Measurements from ENCODE around the gene MAML3. TPM values are rescaled to one million over a fixed set of nuclear protein-coding genes. Genes with fewer than 3 reads are reported as not detected.

The MAML3 gene
- total RNA-seq, 5 donors from 2014 or later (not counting 1 experiment from before 2014, with no cell fraction given) = 2.0 to 3.4 (median 2.7) TPM

- H3K4me1 Mint-ChIP-seq = no peaks in the 10 kb centered on the region
- Histone ChIP-seq H3K36me3 (ENCODE audit: control insufficient read depth in 2 of 2, extremely low read depth in 1 of 2, insufficient read depth in 1 of 2, low read length in 1 of 2) (peaks cover 2 to 3% of the 10 kb centered on the region in 2 donors), H3K4me1 (ENCODE audit: control insufficient read depth in 1 of 2, extremely low read depth in 1 of 2, insufficient read depth in 2 of 2, low read length in 2 of 2) (no peaks in the 10 kb centered on the region), H3K9me3 (no peaks in the 10 kb centered on the region), H3K4me3 (ENCODE audit: control insufficient read depth in 1 of 2, extremely low read depth in 1 of 2, low read length in 1 of 2) (no peak overlapping the region), H3K27me3 (replicated peaks in 1 of 2; ENCODE audit: control insufficient read depth in 2 of 2, extremely low read depth in 1 of 2, insufficient read depth in 2 of 2, low read length in 1 of 2) (no peaks in the 10 kb centered on the region), H3K27ac (ENCODE audit: low read length) (no peak overlapping the region)
- POLR2A ChIA-PET = no interaction called here
- H3K36me3 Mint-ChIP-seq = peaks cover 13% of the 10 kb centered on the region
- H3K27me3 Mint-ChIP-seq = no peaks in the 10 kb centered on the region
- DNase-seq (no peak), ATAC-seq (replicated peaks in 1 of 4) (no peak)
- no CpG with 5 or more reads among the region's 6 CpGs for WGBS (ENCODE audit: insufficient coverage)
- H3K27ac Mint-ChIP-seq = no peak overlapping the region
- CTCF ChIA-PET = no interaction called here
- no peak overlapping the region for H3K4me3 Mint-ChIP-seq
- no peaks in the 10 kb centered on the region for H3K9me3 Mint-ChIP-seq
These were observed 433.2 kb downstream of the MAML3 start for GRCh38 chr4:139720806-139721205.

DNA sequence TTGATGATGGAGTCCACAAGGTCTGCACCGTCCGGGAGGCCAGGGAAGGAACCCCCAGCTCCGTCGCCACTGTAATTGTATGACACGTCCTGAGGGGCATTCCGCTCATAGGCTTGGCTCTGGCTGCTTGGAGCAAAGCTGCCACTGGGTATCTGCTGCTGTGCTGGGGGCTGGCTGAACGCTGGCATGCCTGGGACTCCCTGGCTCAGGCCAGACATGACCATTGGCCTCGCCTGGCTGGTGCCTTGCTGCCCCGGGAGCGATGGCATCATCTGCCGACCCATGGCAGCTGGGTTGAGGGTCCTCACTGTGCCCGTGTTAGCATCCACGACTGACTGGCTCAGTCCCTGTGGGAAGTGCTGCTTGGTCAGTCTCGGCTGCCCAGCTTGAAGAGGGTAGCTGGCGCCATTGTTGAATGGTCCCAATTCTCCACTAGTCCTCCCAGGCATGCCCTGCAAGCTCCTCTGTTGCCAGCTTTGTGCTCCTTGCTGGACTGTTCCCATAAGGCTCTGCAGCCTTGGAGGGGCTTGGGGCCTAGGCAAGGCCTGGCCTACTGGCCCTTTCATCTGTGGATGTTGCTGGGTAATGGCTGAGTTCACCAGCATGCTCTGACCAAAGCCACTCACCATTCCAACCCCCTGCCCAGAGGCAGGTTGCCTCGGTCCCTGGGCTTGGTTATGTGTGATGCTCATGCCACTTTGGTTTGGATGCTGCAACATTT, 434.4 kb downstream of the MAML3 start:
- H3K9me3 Mint-ChIP-seq = no peaks in the 10 kb centered on the region
- H3K36me3 ChIP-seq (ENCODE audit: control insufficient read depth in 2 of 2, extremely low read depth in 1 of 2, insufficient read depth in 1 of 2, low read length in 1 of 2) = peaks cover 2 to 3% of the 10 kb centered on the region in 2 donors
- ChIA-PET POLR2A (no interaction called here), CTCF (no interaction called here)
- no peak overlapping the region for H3K27ac Mint-ChIP-seq
- H3K4me1 Mint-ChIP-seq = no peaks in the 10 kb centered on the region
- ATAC-seq (replicated peaks in 1 of 4) (no peak), DNase-seq (no peak)
- H3K9me3 ChIP-seq = no peaks in the 10 kb centered on the region
- H3K27me3 Mint-ChIP-seq = no peaks in the 10 kb centered on the region
- no peaks in the 10 kb centered on the region for H3K4me1 ChIP-seq (ENCODE audit: control insufficient read depth in 1 of 2, extremely low read depth in 1 of 2, insufficient read depth in 2 of 2, low read length in 2 of 2)
- H3K4me3 Mint-ChIP-seq = no peak overlapping the region
- WGBS (ENCODE audit: insufficient coverage) = 93% methylated on average over 16 of the region's 16 CpGs
- no peak overlapping the region for H3K4me3 ChIP-seq (ENCODE audit: control insufficient read depth in 1 of 2, extremely low read depth in 1 of 2, low read length in 1 of 2)
- peaks cover 10% of the 10 kb centered on the region for H3K36me3 Mint-ChIP-seq
- no peaks in the 10 kb centered on the region for H3K27me3 ChIP-seq (replicated peaks in 1 of 2; ENCODE audit: control insufficient read depth in 2 of 2, extremely low read depth in 1 of 2, insufficient read depth in 2 of 2, low read length in 1 of 2)
- no peak overlapping the region for H3K27ac ChIP-seq (ENCODE audit: low read length)

DNA sequence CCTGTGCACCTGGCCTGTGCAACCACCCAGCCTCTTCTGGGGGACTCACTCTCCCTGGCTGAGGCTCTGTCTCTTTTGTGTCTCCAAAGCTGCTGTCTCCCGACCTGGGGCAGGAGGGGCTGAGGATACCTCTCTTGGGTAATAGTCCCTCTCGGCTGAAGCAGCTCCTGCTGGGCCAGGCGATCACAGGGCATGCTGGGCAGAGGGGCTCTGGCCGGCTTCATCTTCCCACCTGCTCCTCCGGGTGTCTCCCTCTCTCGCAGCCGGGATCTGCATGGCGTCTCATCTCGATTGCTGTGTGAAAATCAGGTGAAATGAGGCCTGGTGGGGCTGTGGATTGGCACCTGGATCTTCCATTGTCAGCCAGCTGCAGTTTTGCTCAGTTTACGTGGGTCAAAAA, 435.2 kb downstream of the MAML3 start:
- Mint-ChIP-seq H3K36me3 (peaks cover 10% of the 10 kb centered on the region), H3K27ac (no peak overlapping the region), H3K4me1 (no peaks in the 10 kb centered on the region), H3K9me3 (no peaks in the 10 kb centered on the region), H3K27me3 (no peaks in the 10 kb centered on the region), H3K4me3 (no peak overlapping the region)
- Histone ChIP-seq H3K27ac (ENCODE audit: low read length) (no peak overlapping the region), H3K9me3 (no peaks in the 10 kb centered on the region), H3K4me3 (ENCODE audit: control insufficient read depth in 1 of 2, extremely low read depth in 1 of 2, low read length in 1 of 2) (no peak overlapping the region), H3K27me3 (replicated peaks in 1 of 2; ENCODE audit: control insufficient read depth in 2 of 2, extremely low read depth in 1 of 2, insufficient read depth in 2 of 2, low read length in 1 of 2) (no peaks in the 10 kb centered on the region), H3K4me1 (ENCODE audit: control insufficient read depth in 1 of 2, extremely low read depth in 1 of 2, insufficient read depth in 2 of 2, low read length in 2 of 2) (no peaks in the 10 kb centered on the region), H3K36me3 (ENCODE audit: control insufficient read depth in 2 of 2, extremely low read depth in 1 of 2, insufficient read depth in 1 of 2, low read length in 1 of 2) (peaks cover 2 to 3% of the 10 kb centered on the region in 2 donors)
- ATAC-seq (replicated peaks in 1 of 4) (no peak), DNase-seq (no peak)
- 80% methylated on average over 9 of the region's 10 CpGs for WGBS (ENCODE audit: insufficient coverage)
- ChIA-PET CTCF (no interaction called here), POLR2A (no interaction called here)

GRCh38 chr4:139718358-139718757, 435.6 kb downstream of the MAML3 start:
- 85% methylated on average over 6 of the region's 6 CpGs for WGBS (ENCODE audit: insufficient coverage)
- no peak overlapping the region for H3K27ac ChIP-seq (ENCODE audit: low read length)

GRCh38 chr4:139715746-139716391, 438.1 kb downstream of the MAML3 start:
- CTCF ChIA-PET = no interaction called here
- WGBS (ENCODE audit: insufficient coverage) = 94% methylated on average over 8 of the region's 9 CpGs
- Histone ChIP-seq H3K27ac (ENCODE audit: low read length) (no peak overlapping the region), H3K36me3 (ENCODE audit: control insufficient read depth in 2 of 2, extremely low read depth in 1 of 2, insufficient read depth in 1 of 2, low read length in 1 of 2) (peaks cover 2 to 3% of the 10 kb centered on the region in 2 donors), H3K4me1 (ENCODE audit: control insufficient read depth in 1 of 2, extremely low read depth in 1 of 2, insufficient read depth in 2 of 2, low read length in 2 of 2) (no peaks in the 10 kb centered on the region), H3K9me3 (no peaks in the 10 kb centered on the region), H3K4me3 (ENCODE audit: control insufficient read depth in 1 of 2, extremely low read depth in 1 of 2, low read length in 1 of 2) (no peak overlapping the region), H3K27me3 (replicated peaks in 1 of 2; ENCODE audit: control insufficient read depth in 2 of 2, extremely low read depth in 1 of 2, insufficient read depth in 2 of 2, low read length in 1 of 2) (no peaks in the 10 kb centered on the region)
- H3K9me3 Mint-ChIP-seq = no peaks in the 10 kb centered on the region
- DNase-seq (no peak), ATAC-seq (replicated peaks in 1 of 4) (no peak)
- no peak overlapping the region for H3K4me3 Mint-ChIP-seq
- H3K36me3 Mint-ChIP-seq = peaks cover 10% of the 10 kb centered on the region
- H3K4me1 Mint-ChIP-seq = no peaks in the 10 kb centered on the region
- no peaks in the 10 kb centered on the region for H3K27me3 Mint-ChIP-seq
- POLR2A ChIA-PET = no interaction called here
- H3K27ac Mint-ChIP-seq = no peak overlapping the region

More at GRCh38 chr4:139718358-139718757, 435.6 kb downstream of the MAML3 start:
- POLR2A ChIA-PET = no interaction called here
- CTCF ChIA-PET = interaction anchor here in 1 of 2 donors (0.6 kb wide), 1 partner anchor 1127 kb away, joined by 3 read pairs; no protein-coding TSS in a partner anchor
- ATAC-seq (replicated peaks in 1 of 4) (no peak), DNase-seq (no peak)
- H3K4me3 ChIP-seq (ENCODE audit: control insufficient read depth in 1 of 2, extremely low read depth in 1 of 2, low read length in 1 of 2) = no peak overlapping the region
- peaks cover 2 to 3% of the 10 kb centered on the region in 2 donors for H3K36me3 ChIP-seq (ENCODE audit: control insufficient read depth in 2 of 2, extremely low read depth in 1 of 2, insufficient read depth in 1 of 2, low read length in 1 of 2)
- Mint-ChIP-seq H3K27ac (no peak overlapping the region), H3K9me3 (no peaks in the 10 kb centered on the region), H3K27me3 (no peaks in the 10 kb centered on the region), H3K4me1 (no peaks in the 10 kb centered on the region), H3K36me3 (peaks cover 10% of the 10 kb centered on the region), H3K4me3 (no peak overlapping the region)
- H3K27me3 ChIP-seq (replicated peaks in 1 of 2; ENCODE audit: control insufficient read depth in 2 of 2, extremely low read depth in 1 of 2, insufficient read depth in 2 of 2, low read length in 1 of 2) = no peaks in the 10 kb centered on the region
- no peaks in the 10 kb centered on the region for H3K9me3 ChIP-seq
- no peaks in the 10 kb centered on the region for H3K4me1 ChIP-seq (ENCODE audit: control insufficient read depth in 1 of 2, extremely low read depth in 1 of 2, insufficient read depth in 2 of 2, low read length in 2 of 2)

DNA sequence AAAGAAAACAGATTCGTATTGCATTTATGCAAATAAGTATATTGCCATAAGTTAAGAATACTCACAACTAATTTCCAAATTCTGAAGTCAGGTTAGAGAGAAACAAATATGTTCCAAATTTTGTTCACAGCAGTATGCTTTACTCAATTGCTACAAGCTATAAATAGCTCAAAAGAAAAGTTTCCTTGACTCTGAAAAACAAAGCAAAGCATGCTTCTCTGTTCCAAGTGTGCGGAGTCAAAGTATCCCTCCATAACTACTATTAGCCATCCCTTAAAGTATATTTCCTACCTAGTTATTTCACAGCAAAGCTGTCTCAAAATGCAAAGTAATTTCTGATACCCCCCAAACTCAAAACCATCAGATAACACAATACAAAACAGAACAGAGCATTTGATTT, 441.1 kb downstream of the MAML3 start:
- Mint-ChIP-seq H3K4me1 (no peaks in the 10 kb centered on the region), H3K27ac (no peak overlapping the region), H3K4me3 (no peak overlapping the region), H3K27me3 (peaks cover 0 to 3% of the 10 kb centered on the region in 2 donors), H3K36me3 (no peaks in the 10 kb centered on the region), H3K9me3 (no peaks in the 10 kb centered on the region)
- Histone ChIP-seq H3K27ac (ENCODE audit: low read length) (no peak overlapping the region), H3K9me3 (no peaks in the 10 kb centered on the region), H3K36me3 (ENCODE audit: control insufficient read depth in 2 of 2, extremely low read depth in 1 of 2, insufficient read depth in 1 of 2, low read length in 1 of 2) (no peaks in the 10 kb centered on the region), H3K4me3 (ENCODE audit: control insufficient read depth in 1 of 2, extremely low read depth in 1 of 2, low read length in 1 of 2) (no peak overlapping the region), H3K4me1 (ENCODE audit: control insufficient read depth in 1 of 2, extremely low read depth in 1 of 2, insufficient read depth in 2 of 2, low read length in 2 of 2) (no peaks in the 10 kb centered on the region), H3K27me3 (replicated peaks in 1 of 2; ENCODE audit: control insufficient read depth in 2 of 2, extremely low read depth in 1 of 2, insufficient read depth in 2 of 2, low read length in 1 of 2) (no peaks in the 10 kb centered on the region)
- DNase-seq = no peak
- ChIA-PET POLR2A (no interaction called here), CTCF (no interaction called here)
- no peak for ATAC-seq (replicated peaks in 1 of 4)
- 91% methylated on average over 1 of the region's 2 CpGs for WGBS (ENCODE audit: insufficient coverage)

All from T-cell (primary cell).